ENCODE measurements around the gene CCR6. TPM values are rescaled to one million over a fixed set of nuclear protein-coding genes. Genes with fewer than 3 reads are reported as not detected.
"Not testable (repeated sequence)": the region's sequence is repeated elsewhere in the genome, so short reads cannot be mapped to it uniquely, and the experiment has no call there.

The CCR6 gene
- total RNA-seq, 2 experiments from 2014 or later, result 0.10 to 0.35 TPM

DNA sequence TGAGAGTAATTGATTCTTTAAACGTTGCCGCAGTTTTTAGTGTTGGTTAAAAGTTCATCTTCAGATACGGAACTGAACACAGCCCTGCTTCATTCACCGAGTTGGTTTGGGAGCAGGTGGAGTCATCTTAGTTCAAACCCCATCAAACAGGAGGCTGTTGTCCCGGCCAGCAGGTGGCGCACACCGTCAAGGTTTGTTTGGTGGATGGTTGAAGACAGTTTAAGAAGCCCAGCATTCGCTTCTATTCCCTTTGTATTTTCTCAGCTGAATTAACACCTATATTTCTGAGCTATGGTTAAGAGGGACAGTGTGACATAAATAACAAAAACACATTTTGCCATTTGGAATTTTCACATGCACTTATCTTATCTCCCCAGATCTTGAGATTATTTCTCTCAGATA lies 60.0 kb downstream of the CCR6 start:
- DNase-seq (ENCODE audit: low spot score); H4K20me1 ChIP-seq (ENCODE audit: insufficient read depth, low read length); H3K4me2 ChIP-seq (ENCODE audit: low read length); H3K9me3 ChIP-seq (ENCODE audit: low read length); H3K9me2 ChIP-seq (ENCODE audit: insufficient read depth, low read length); POLR2A ChIA-PET; H3K79me2 ChIP-seq (ENCODE audit: insufficient read depth, low read depth, low read length); CTCF ChIA-PET (ENCODE audit: unreplicated experiment); H3K4me3 ChIP-seq (ENCODE audit: low read depth, low read length, poor library complexity, severe bottlenecking); H3K4me1 ChIP-seq (ENCODE audit: insufficient read depth, low read length, poor library complexity, severe bottlenecking); BruUV-seq (replicated peaks); H3K27ac ChIP-seq (ENCODE audit: low read depth, low read length, poor library complexity, severe bottlenecking); H2AFZ ChIP-seq (ENCODE audit: low read length); H3K36me3 ChIP-seq (ENCODE audit: insufficient read depth, low read length): not testable (repeated sequence)
- intact Hi-C loops (cut with micrococcal nuclease; ENCODE audit: unreplicated experiment), result loop anchor here (10.0 kb wide), 1 partner anchor 182 kb away; no protein-coding TSS in a partner anchor
- TF ChIP-seq, protein P1, sequence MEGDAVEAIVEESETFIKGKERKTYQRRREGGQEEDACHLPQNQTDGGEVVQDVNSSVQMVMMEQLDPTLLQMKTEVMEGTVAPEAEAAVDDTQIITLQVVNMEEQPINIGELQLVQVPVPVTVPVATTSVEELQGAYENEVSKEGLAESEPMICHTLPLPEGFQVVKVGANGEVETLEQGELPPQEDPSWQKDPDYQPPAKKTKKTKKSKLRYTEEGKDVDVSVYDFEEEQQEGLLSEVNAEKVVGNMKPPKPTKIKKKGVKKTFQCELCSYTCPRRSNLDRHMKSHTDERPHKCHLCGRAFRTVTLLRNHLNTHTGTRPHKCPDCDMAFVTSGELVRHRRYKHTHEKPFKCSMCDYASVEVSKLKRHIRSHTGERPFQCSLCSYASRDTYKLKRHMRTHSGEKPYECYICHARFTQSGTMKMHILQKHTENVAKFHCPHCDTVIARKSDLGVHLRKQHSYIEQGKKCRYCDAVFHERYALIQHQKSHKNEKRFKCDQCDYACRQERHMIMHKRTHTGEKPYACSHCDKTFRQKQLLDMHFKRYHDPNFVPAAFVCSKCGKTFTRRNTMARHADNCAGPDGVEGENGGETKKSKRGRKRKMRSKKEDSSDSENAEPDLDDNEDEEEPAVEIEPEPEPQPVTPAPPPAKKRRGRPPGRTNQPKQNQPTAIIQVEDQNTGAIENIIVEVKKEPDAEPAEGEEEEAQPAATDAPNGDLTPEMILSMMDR (conservative IDR thresholded peaks at IDR 0.05; ENCODE audit: low read length), result peak; percentile 57

DNA sequence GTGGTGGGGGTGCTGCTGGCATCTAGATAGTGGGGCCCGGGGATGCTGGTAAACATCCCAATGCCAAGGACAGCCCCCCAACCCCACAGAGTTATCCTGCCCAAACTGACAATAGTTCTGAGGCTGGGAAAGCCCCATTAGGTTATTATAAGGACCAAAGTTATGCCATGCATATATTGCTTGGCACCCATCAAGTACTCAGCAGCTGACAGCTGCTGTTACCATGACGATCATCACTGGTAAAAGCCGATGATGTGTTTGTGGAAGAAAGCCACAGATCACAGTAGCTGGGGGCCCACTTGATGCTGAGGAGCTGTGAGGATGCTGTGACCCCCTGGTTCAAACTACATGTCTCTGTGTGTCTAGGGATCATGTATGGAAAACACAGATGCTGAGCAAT lies 62.2 kb downstream of the CCR6 start:
- CTCF ChIA-PET (ENCODE audit: unreplicated experiment); H3K9me2 ChIP-seq (ENCODE audit: insufficient read depth, low read length); H3K4me2 ChIP-seq (ENCODE audit: low read length); H2AFZ ChIP-seq (ENCODE audit: low read length); H4K20me1 ChIP-seq (ENCODE audit: insufficient read depth, low read length); DNase-seq (ENCODE audit: low spot score); H3K9me3 ChIP-seq (ENCODE audit: low read length); POLR2A ChIA-PET; H3K79me2 ChIP-seq (ENCODE audit: insufficient read depth, low read depth, low read length); H3K4me1 ChIP-seq (ENCODE audit: insufficient read depth, low read length, poor library complexity, severe bottlenecking); H3K36me3 ChIP-seq (ENCODE audit: insufficient read depth, low read length); H3K4me3 ChIP-seq (ENCODE audit: low read depth, low read length, poor library complexity, severe bottlenecking); H3K27ac ChIP-seq (ENCODE audit: low read depth, low read length, poor library complexity, severe bottlenecking); BruUV-seq (replicated peaks): not testable (repeated sequence)
- intact Hi-C loops (cut with micrococcal nuclease; ENCODE audit: unreplicated experiment), result loop anchor here (10.0 kb wide), 1 partner anchor 180 kb away; no protein-coding TSS in a partner anchor

- CTCF ChIA-PET (ENCODE audit: unreplicated experiment); H3K9me3 ChIP-seq (ENCODE audit: low read length); H3K9me2 ChIP-seq (ENCODE audit: insufficient read depth, low read length); H3K79me2 ChIP-seq (ENCODE audit: insufficient read depth, low read depth, low read length); DNase-seq (ENCODE audit: low spot score); H3K4me2 ChIP-seq (ENCODE audit: low read length); H3K4me3 ChIP-seq (ENCODE audit: low read depth, low read length, poor library complexity, severe bottlenecking); H3K36me3 ChIP-seq (ENCODE audit: insufficient read depth, low read length); POLR2A ChIA-PET; H4K20me1 ChIP-seq (ENCODE audit: insufficient read depth, low read length); H2AFZ ChIP-seq (ENCODE audit: low read length); H3K4me1 ChIP-seq (ENCODE audit: insufficient read depth, low read length, poor library complexity, severe bottlenecking); BruUV-seq (replicated peaks); H3K27ac ChIP-seq (ENCODE audit: low read depth, low read length, poor library complexity, severe bottlenecking): not testable (repeated sequence)
- intact Hi-C loops (cut with micrococcal nuclease; ENCODE audit: unreplicated experiment), result loop anchor here (10.0 kb wide), 1 partner anchor 178 kb away; no protein-coding TSS in a partner anchor
These were observed 64.4 kb downstream of the CCR6 start for GRCh38 chr6:167187275-167187674.

Other genes starting within 250 kb of the CCR6 start
- gene RNASET2, start 166.5 kb upstream of the CCR6 start, total RNA-seq (2014; rRNA removed; shearing (Covaris generic)), result 71.7 and 87.1 TPM in 2 replicates
- 73.0 and 105 TPM in 2 replicates for gene RNASET2, start 166.5 kb upstream of the CCR6 start, total RNA-seq (2022)
- gene CEP43, start 123.7 kb upstream of the CCR6 start, total RNA-seq (2014; rRNA removed; shearing (Covaris generic)), result 41.2 and 48.1 TPM in 2 replicates
- gene CEP43, start 123.7 kb upstream of the CCR6 start, total RNA-seq (2022), result 34.3 and 40.4 TPM in 2 replicates
- gene GPR31, start 34.9 kb downstream of the CCR6 start, total RNA-seq (2014; rRNA removed; shearing (Covaris generic)), result not detected in 2 replicates
- not detected in 2 replicates for gene GPR31, start 34.9 kb downstream of the CCR6 start, total RNA-seq (2022)
- not detected in 2 replicates for gene UNC93A, start 168.2 kb downstream of the CCR6 start, total RNA-seq (2014; rRNA removed; shearing (Covaris generic))
- gene UNC93A, start 168.2 kb downstream of the CCR6 start, total RNA-seq (2022), result not detected in 2 replicates
- gene TTLL2, start 202.0 kb downstream of the CCR6 start, total RNA-seq (2014; rRNA removed; shearing (Covaris generic)), result not detected in 2 replicates
- gene TTLL2, start 202.0 kb downstream of the CCR6 start, total RNA-seq (2022), result not detected in 2 replicates

Measured in OCI-LY7 (cell line).